ENCODE data around the gene ZNF45. TPM values are rescaled to one million over a fixed set of nuclear protein-coding genes. Genes with fewer than 3 reads are reported as not detected.

Gene ZNF45
- total and polyA plus RNA-seq, 2 donors (not counting 3 experiments of a cell fraction or from before 2014, with no cell fraction given), result 6.1 to 10.8 TPM

- intact Hi-C loops (cut with micrococcal nuclease), result loop anchor here (2.0 to 5.0 kb wide), 3 partner anchors 34 to 278 kb away; partner anchors contain the start of genes ZNF225 and ZNF227
- peaks cover 6 to 7% of the 10 kb centered on the region in 2 experiments for H3K36me3 ChIP-seq (ENCODE audit: control insufficient read depth in 2 of 2, extremely low read depth in 1 of 2, insufficient read depth in 2 of 2, low read length in 2 of 2)
- no peaks in the 10 kb centered on the region for H4K20me1 ChIP-seq (replicated peaks; ENCODE audit: control insufficient read depth, extremely low read depth, insufficient read depth, low read length)
- TF ChIP-seq MAX (IDR thresholded peaks at IDR 0.05; ENCODE audit: insufficient read depth, insufficient read length), result no peak
- no peak for TF ChIP-seq JUN (IDR thresholded peaks at IDR 0.05; ENCODE audit: borderline replicate concordance, insufficient read depth, insufficient read length, low read depth)
- TF ChIP-seq FOS (IDR thresholded peaks at IDR 0.05; ENCODE audit: borderline replicate concordance, insufficient read depth, low read length), result no peak
- TF ChIP-seq CTCF (IDR thresholded peaks at IDR 0.05; ENCODE audit: extremely low read depth in 1 of 2, insufficient read depth in 1 of 2, low read depth in 1 of 2, low read length in 2 of 2), result no peak
- no peak for TF ChIP-seq EZH2 (IDR thresholded peaks at IDR 0.05; ENCODE audit: borderline replicate concordance, low read depth, low read length, severe bottlenecking)
- no peak for TF ChIP-seq MYC (IDR thresholded peaks at IDR 0.05; ENCODE audit: low read depth, low read length)
- no peak for TF ChIP-seq POLR2A (IDR thresholded peaks at IDR 0.05; ENCODE audit: low read depth, low read length)
- no peak for TF ChIP-seq GATA2 (IDR thresholded peaks at IDR 0.05; ENCODE audit: insufficient read depth, insufficient read length, low read depth, low read length)
- no peak for TF ChIP-seq POLR2AphosphoS5 (IDR thresholded peaks at IDR 0.05; ENCODE audit: insufficient read depth, low read depth, low read length)
- dilution Hi-C loops (cut with MboI; ENCODE audit: extremely low pct_ligation_motif_present, low sequenced_read_pairs), result no loop called here
- no peaks in the 10 kb centered on the region for H3K27me3 ChIP-seq (ENCODE audit: control insufficient read depth in 2 of 2, insufficient read depth in 2 of 2, low read length in 2 of 2)
- H3K9me1 ChIP-seq (replicated peaks; ENCODE audit: control insufficient read depth, extremely low read depth, insufficient read depth, low read length), result no peaks in the 10 kb centered on the region
- peak overlapping the region; percentile 26 for H3K27ac ChIP-seq (ENCODE audit: insufficient read depth, low read depth, low read length)
- H3K4me1 ChIP-seq (ENCODE audit: control insufficient read depth, extremely low read depth, insufficient read depth, low read length), result peaks cover 13% of the 10 kb centered on the region
- peak overlapping the region; percentile 100 for H3K4me2 ChIP-seq (ENCODE audit: insufficient read depth, low read length)
- H3K79me2 ChIP-seq (ENCODE audit: control insufficient read depth, insufficient read depth, low read length), result peaks cover 5% of the 10 kb centered on the region
- H3K9me3 ChIP-seq (replicated peaks; ENCODE audit: control insufficient read depth, insufficient read depth, low read length), result no peaks in the 10 kb centered on the region
- CTCF ChIA-PET, result interaction anchor here (0.9 to 1.9 kb wide), 11 partner anchors 10 to 278 kb away, joined by 3 to 35 read pairs (median 4); partner anchors contain the start of genes ZNF221, ZNF224, ZNF227 and ZNF283
- H3K4me3 ChIP-seq (replicated peaks in 1 of 3; ENCODE audit: insufficient read depth in 1 of 3, low read depth in 1 of 3, low read length in 3 of 3), result peak overlapping the region; percentile 43 to 94 (median 71)
- DNase-seq (ENCODE audit: low read depth, low spot score) (no peak), FAIRE-seq (peak; percentile 61)
- peak overlapping the region; percentile 46 for H3K9ac ChIP-seq (replicated peaks; ENCODE audit: extremely low read depth, insufficient read depth, low read length)
- peak overlapping the region; percentile 72 for H2AFZ ChIP-seq (ENCODE audit: low read depth, low read length)
- POLR2A ChIA-PET, result interaction anchor here (0.7 to 1.3 kb wide), 2 partner anchors 33 to 400 kb away, joined by 3 to 4 read pairs; no protein-coding TSS in a partner anchor
- BruUV-seq (replicated peaks), result TSS peak; percentile 49
Measured at GRCh38 chr19:43934055-43934984, 762 bp downstream of the ZNF45 start.
